Breast epithelium (tissue), 3 donors: ENCODE measurements around the gene ABCA1.

Experiments
- POLR2A ChIP-seq: fragments of 450-650 bp; IDR thresholded peaks from one replicate; pipeline ENCODE4 v1.6.1; 2016; ENCODE audit warnings: antibody characterized with exemption, mild to moderate bottlenecking, moderate library complexity
- TF ChIP-seq, protein P1 (sequence below), 3 donors: fragments of 450-650 bp; IDR thresholded peaks; one replicate each; pipeline ENCODE4 v1.5.1; 2016 to 2017; ENCODE audit warnings: antibody characterized with exemption in 3 of 3, mild to moderate bottlenecking in 3 of 3, moderate library complexity in 3 of 3

- TF ChIP-seq, protein P1, sequence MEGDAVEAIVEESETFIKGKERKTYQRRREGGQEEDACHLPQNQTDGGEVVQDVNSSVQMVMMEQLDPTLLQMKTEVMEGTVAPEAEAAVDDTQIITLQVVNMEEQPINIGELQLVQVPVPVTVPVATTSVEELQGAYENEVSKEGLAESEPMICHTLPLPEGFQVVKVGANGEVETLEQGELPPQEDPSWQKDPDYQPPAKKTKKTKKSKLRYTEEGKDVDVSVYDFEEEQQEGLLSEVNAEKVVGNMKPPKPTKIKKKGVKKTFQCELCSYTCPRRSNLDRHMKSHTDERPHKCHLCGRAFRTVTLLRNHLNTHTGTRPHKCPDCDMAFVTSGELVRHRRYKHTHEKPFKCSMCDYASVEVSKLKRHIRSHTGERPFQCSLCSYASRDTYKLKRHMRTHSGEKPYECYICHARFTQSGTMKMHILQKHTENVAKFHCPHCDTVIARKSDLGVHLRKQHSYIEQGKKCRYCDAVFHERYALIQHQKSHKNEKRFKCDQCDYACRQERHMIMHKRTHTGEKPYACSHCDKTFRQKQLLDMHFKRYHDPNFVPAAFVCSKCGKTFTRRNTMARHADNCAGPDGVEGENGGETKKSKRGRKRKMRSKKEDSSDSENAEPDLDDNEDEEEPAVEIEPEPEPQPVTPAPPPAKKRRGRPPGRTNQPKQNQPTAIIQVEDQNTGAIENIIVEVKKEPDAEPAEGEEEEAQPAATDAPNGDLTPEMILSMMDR (IDR thresholded peaks at IDR 0.05), result no peak
- no peak for TF ChIP-seq POLR2A
Measured at GRCh38 chr9:104944871-104945270, 16.9 kb upstream of the ABCA1 start.
